HG03457 (cell line): ENCODE measurements around the gene KCNJ12.

Source experiments
- ATAC-seq: cut with Tn5 transposase; IDR thresholded peaks from one replicate; pipeline ENCODE4 v1.9.1; 2021; ENCODE audit warnings: moderate number of reproducible peaks; ENCODE audit not compliant: unreplicated experiment

The KCNJ12 gene

GRCh38 chr17:21363776-21364642, 12.1 kb upstream of the KCNJ12 start:
- no peak for ATAC-seq

- ATAC-seq: no peak
Measured at GRCh38 chr17:21365016-21365415, 11.1 kb upstream of the KCNJ12 start.

- no peak for ATAC-seq
Measured at GRCh38 chr17:21368545-21369246, 7.5 kb upstream of the KCNJ12 start.

GRCh38 chr17:21369395-21369794, 6.8 kb upstream of the KCNJ12 start:
- ATAC-seq: no peak

- no peak for ATAC-seq
Measured at GRCh38 chr17:21370430-21370829, 5.7 kb upstream of the KCNJ12 start.

GRCh38 chr17:21371511-21372081, 4.6 kb upstream of the KCNJ12 start:
- no peak for ATAC-seq

GRCh38 chr17:21372256-21372954, 3.8 kb upstream of the KCNJ12 start:
- no peak for ATAC-seq

GRCh38 chr17:21373036-21373435, 3.1 kb upstream of the KCNJ12 start:
- no peak for ATAC-seq

GRCh38 chr17:21373696-21374440, 2.3 kb upstream of the KCNJ12 start:
- no peak for ATAC-seq

- no peak for ATAC-seq
Measured at GRCh38 chr17:21374441-21375161, 1.6 kb upstream of the KCNJ12 start.

- ATAC-seq: no peak
Measured at GRCh38 chr17:21375162-21375560, 996 bp upstream of the KCNJ12 start.

- ATAC-seq: no peak
Measured at GRCh38 chr17:21375757-21376080, 438 bp upstream of the KCNJ12 start.

GRCh38 chr17:21376759-21377690, 868 bp downstream of the KCNJ12 start:
- ATAC-seq: no peak

- no peak for ATAC-seq
Measured at GRCh38 chr17:21377705-21378396, 1.7 kb downstream of the KCNJ12 start.

- ATAC-seq: no peak
Measured at GRCh38 chr17:21378553-21378952, 2.4 kb downstream of the KCNJ12 start.

GRCh38 chr17:21379080-21379711, 3.0 kb downstream of the KCNJ12 start:
- no peak for ATAC-seq

GRCh38 chr17:21380659-21381058, 4.5 kb downstream of the KCNJ12 start:
- ATAC-seq: no peak
